T-cell (primary cell): Measurements from ENCODE around the gene C5orf34. TPM values are rescaled to one million over a fixed set of nuclear protein-coding genes. Genes with fewer than 3 reads are reported as not detected.

Source experiments
- ATAC-seq, 4 experiments: fragments of 200-7000 bp in 3 of 4; fragments of 150-1000 bp in 1 of 4; cut with Tn5 transposase; replicated peaks in 1 of 4; 1 replicate in 3 of 4; 2 replicates in 1 of 4; pipeline ENCODE4 v1.10.0; 2021; ENCODE audit warnings: moderate library complexity in 3 of 4, mild to moderate bottlenecking in 2 of 4, moderate number of reproducible peaks in 1 of 4
- CTCF ChIA-PET, 2 donors: fragments of 300-600 bp; sonication (Branson Sonifier 250); formaldehyde crosslinking; loops; one replicate each; lab custom pipeline; 2022; ENCODE audit warnings: antibody characterized with exemption in 2 of 2; lab: Charles Lee
- POLR2A ChIA-PET, 2 donors: fragments of 300-600 bp; sonication (Branson Sonifier 250); formaldehyde crosslinking; loops; one replicate each; lab custom pipeline; 2022; ENCODE audit warnings: antibody characterized with exemption in 2 of 2; lab: Charles Lee
- DNase-seq, 35 experiments: peaks; one replicate each; pipeline versions ENCODE4 v3.0.0 to v3.0.0-alpha.2; 2013 to 2023
- H3K27ac ChIP-seq: one replicate; pipeline ENCODE4 v1.5.1; 2013; ENCODE audit warnings: low read length
- H3K27me3 ChIP-seq, 2 experiments: replicated peaks in 1 of 2; 1 replicate in 1 of 2; 2 replicates in 1 of 2; pipeline versions ENCODE4 v1.6.1 to v1.7.0; 2013; ENCODE audit warnings: low read length in 1 of 2, mixed read lengths in 1 of 2; ENCODE audit not compliant: control insufficient read depth in 2 of 2, insufficient read depth in 2 of 2; ENCODE audit errors: extremely low read depth in 1 of 2
- H3K36me3 ChIP-seq, 2 donors: 1 replicate in 1 of 2; 2 replicates in 1 of 2; pipeline versions ENCODE4 v1.6.1 to v1.7.0; 2013; ENCODE audit warnings: low read length in 1 of 2; ENCODE audit not compliant: control insufficient read depth in 2 of 2, insufficient read depth in 1 of 2; ENCODE audit errors: extremely low read depth in 1 of 2
- H3K4me1 ChIP-seq, 2 experiments: 1 replicate in 1 of 2; 2 replicates in 1 of 2; pipeline versions ENCODE4 v1.6.1 to v1.7.0; 2013; ENCODE audit warnings: low read length in 2 of 2, mixed read lengths in 1 of 2; ENCODE audit not compliant: insufficient read depth in 2 of 2, control insufficient read depth in 1 of 2; ENCODE audit errors: extremely low read depth in 1 of 2
- H3K4me3 ChIP-seq, 2 donors: 1 replicate in 1 of 2; 2 replicates in 1 of 2; pipeline versions ENCODE4 v1.5.1 to v1.7.0; 2013; ENCODE audit warnings: mild to moderate bottlenecking in 2 of 2, low read length in 1 of 2, moderate library complexity in 1 of 2; ENCODE audit not compliant: control insufficient read depth in 1 of 2; ENCODE audit errors: extremely low read depth in 1 of 2
- H3K9me3 ChIP-seq: 2 replicates; pipeline ENCODE4 v1.7.0; 2013
- H3K27ac Mint-ChIP-seq, 2 donors: one replicate each; pipeline ENCODE4 v1.8.0; 2020 to 2021; ENCODE audit warnings: mild to moderate bottlenecking in 2 of 2, mixed read lengths in 2 of 2
- H3K27me3 Mint-ChIP-seq, 2 donors: one replicate each; pipeline ENCODE4 v1.8.0; 2021 to 2022; ENCODE audit warnings: mixed read lengths in 2 of 2
- H3K36me3 Mint-ChIP-seq: one replicate; pipeline ENCODE4 v1.8.0; 2021; ENCODE audit warnings: mixed read lengths
- H3K4me1 Mint-ChIP-seq, 3 donors: one replicate each; pipeline ENCODE4 v1.8.0; 2020 to 2022; ENCODE audit warnings: mixed read lengths in 3 of 3, mild to moderate bottlenecking in 1 of 3
- H3K4me3 Mint-ChIP-seq, 3 donors: one replicate each; pipeline ENCODE4 v1.8.0; 2020 to 2022; ENCODE audit warnings: mild to moderate bottlenecking in 3 of 3, mixed read lengths in 3 of 3, moderate library complexity in 3 of 3
- H3K9me3 Mint-ChIP-seq, 3 donors: one replicate each; pipeline ENCODE4 v1.8.0; 2020 to 2022; ENCODE audit warnings: mixed read lengths in 3 of 3
- WGBS: methylation state at CpG from one replicate; pipeline ENCODE4 v1.1.5; 2013; ENCODE audit warnings: missing lambda C conversion rate; ENCODE audit not compliant: insufficient coverage; 5-methylcytosine and 5-hydroxymethylcytosine counted together
- total RNA-seq, 35 experiments: library from RNA in 6 of 35; stranded (reverse) in 6 of 35; fragments of 120-200 nt in 1 of 35; gene quantifications; one replicate each; pipeline versions ENCODE4 v1.2.1 to v1.2.4 and lab custom pipeline; 2013 to 2026

Gene C5orf34
- total RNA-seq, 5 donors from 2014 or later (not counting 1 experiment from before 2014, with no cell fraction given): 1.0 to 4.2 (median 2.8) TPM

GRCh38 chr5:43486353-43486752, 28.6 kb downstream of the C5orf34 start:
- no peaks in the 10 kb centered on the region for H3K27me3 Mint-ChIP-seq
- no peaks in the 10 kb centered on the region for H3K27me3 ChIP-seq
- peak overlapping the region in 1 of 3 donors; percentile 89 for H3K4me3 Mint-ChIP-seq
- no peak overlapping the region for H3K4me3 ChIP-seq
- H3K9me3 ChIP-seq: no peaks in the 10 kb centered on the region
- POLR2A ChIA-PET: interaction anchor here (0.7 to 1.7 kb wide), 3 partner anchors 13 to 620 kb away, joined by 3 to 7 read pairs (median 3); partner anchors contain the start of gene C5orf34 (in 1 of the 2)
- H3K9me3 Mint-ChIP-seq: no peaks in the 10 kb centered on the region
- peaks cover 7% of the 10 kb centered on the region for H3K36me3 Mint-ChIP-seq
- ATAC-seq (no peak), DNase-seq (no peak)
- H3K27ac ChIP-seq: peak overlapping the region; percentile 93
- no CpG with 5 or more reads among the region's 3 CpGs for WGBS
- peaks cover 39 to 45% (median 45%) of the 10 kb centered on the region in 3 donors for H3K4me1 Mint-ChIP-seq
- CTCF ChIA-PET: interaction anchor here (0.6 to 3.0 kb wide), 4 partner anchors 89 to 365 kb away, joined by 3 to 36 read pairs (median 4); partner anchors contain the start of gene HMGCS1 (in 1 of the 2)
- no peaks in the 10 kb centered on the region for H3K36me3 ChIP-seq
- H3K4me1 ChIP-seq: peaks cover 9 to 25% of the 10 kb centered on the region in 2 experiments
- peak overlapping the region; percentile 100 for H3K27ac Mint-ChIP-seq

GRCh38 chr5:43485406-43485805, 29.5 kb downstream of the C5orf34 start:
- Histone ChIP-seq H3K4me3 (no peak overlapping the region), H3K27me3 (no peaks in the 10 kb centered on the region), H3K27ac (peak overlapping the region; percentile 93), H3K36me3 (no peaks in the 10 kb centered on the region), H3K9me3 (no peaks in the 10 kb centered on the region), H3K4me1 (peaks cover 9 to 25% of the 10 kb centered on the region in 2 experiments)
- Mint-ChIP-seq H3K4me1 (peaks cover 42 to 49% (median 45%) of the 10 kb centered on the region in 3 donors), H3K27ac (peak overlapping the region; percentile 100), H3K36me3 (peaks cover 7% of the 10 kb centered on the region), H3K4me3 (peak overlapping the region in 2 of 3 donors; percentile 22 to 89), H3K9me3 (no peaks in the 10 kb centered on the region), H3K27me3 (no peaks in the 10 kb centered on the region)
- ATAC-seq (no peak), DNase-seq (peak in 3 of 35 experiments; percentile 2 to 27 (median 9))
- no CpG with 5 or more reads among the region's 2 CpGs for WGBS
- ChIA-PET POLR2A (interaction anchor here (0.6 to 3.5 kb wide), 7 partner anchors 30 to 619 kb away, joined by 3 to 78 read pairs (median 5); partner anchors contain the start of genes C5orf34 (in 1 of the 2), HMGCS1 (in 1 of the 2) and ZNF131 (in 1 of the 2)), CTCF (interaction anchor here (0.6 to 3.0 kb wide), 18 partner anchors 10 to 1723 kb away, joined by 3 to 36 read pairs (median 5); partner anchors contain the start of genes C5orf34 (in 1 of the 2), HMGCS1 (in 1 of the 2), NNT (in 1 of the 2) and ZNF131 (in 1 of the 2))

DNA sequence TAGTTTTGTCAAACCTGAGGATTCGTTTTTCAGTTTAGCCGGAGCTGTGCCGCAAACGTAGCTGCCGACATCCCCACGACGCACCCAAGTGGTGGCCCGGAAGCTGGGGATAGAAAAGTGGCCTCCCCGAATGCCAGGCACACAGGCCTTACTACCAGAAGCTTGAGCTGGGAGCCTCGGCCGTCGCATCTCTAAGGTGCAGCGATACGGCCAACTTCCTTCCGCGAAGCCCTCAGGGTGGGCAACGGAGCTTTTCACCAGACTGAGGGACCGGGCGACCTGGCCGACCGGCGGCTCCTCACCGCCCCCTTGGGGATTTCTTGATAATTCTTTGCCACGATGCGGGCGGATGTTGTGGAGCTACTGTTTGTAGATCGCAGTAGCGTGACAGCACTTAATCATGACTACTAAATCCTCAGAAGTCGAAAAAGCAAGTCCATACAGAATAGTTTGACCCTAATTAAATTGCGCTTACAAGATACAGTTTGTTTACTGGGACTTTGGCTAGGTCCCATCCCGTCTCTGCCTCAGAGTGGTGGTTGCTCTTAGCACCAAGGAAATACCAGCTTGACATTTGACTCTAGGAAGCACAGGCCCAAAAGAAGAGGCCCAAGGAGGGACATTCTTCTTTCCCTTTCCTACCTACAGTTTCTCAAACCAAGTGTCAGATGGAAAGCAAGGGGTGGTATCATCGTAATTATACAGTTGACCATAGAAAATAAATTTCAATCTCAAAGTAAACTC, 30.7 kb downstream of the C5orf34 start:
- peak overlapping the region; percentile 93 for H3K27ac ChIP-seq
- H3K4me1 ChIP-seq: peaks cover 9 to 25% of the 10 kb centered on the region in 2 experiments
- Mint-ChIP-seq H3K4me1 (peaks cover 50 to 55% (median 53%) of the 10 kb centered on the region in 3 donors), H3K36me3 (peaks cover 4% of the 10 kb centered on the region), H3K27ac (peak overlapping the region; percentile 100), H3K4me3 (peak overlapping the region; percentile 89 to 99 (median 95)), H3K9me3 (no peaks in the 10 kb centered on the region), H3K27me3 (no peaks in the 10 kb centered on the region)
- H3K36me3 ChIP-seq: no peaks in the 10 kb centered on the region
- H3K27me3 ChIP-seq: no peaks in the 10 kb centered on the region
- peak overlapping the region; percentile 62 to 88 for H3K4me3 ChIP-seq
- H3K9me3 ChIP-seq: no peaks in the 10 kb centered on the region
- CTCF ChIA-PET: interaction anchor here (0.5 to 3.0 kb wide), 53 partner anchors 8 to 575 kb away, joined by 3 to 36 read pairs (median 4); partner anchors contain the start of genes C5orf34 (in 2 of the 2), ZNF131 (in 2 of the 2), HMGCS1 (in 1 of the 2) and NNT (in 1 of the 2)
- POLR2A ChIA-PET: interaction anchor here (0.5 to 3.5 kb wide), 29 partner anchors 30 to 1559 kb away, joined by 3 to 78 read pairs (median 4); partner anchors contain the start of genes C5orf34 (in 2 of the 2), CCL28 (in 1 of the 2), FBXO4 (in 1 of the 2) and HMGCS1 (in 1 of the 2)
- WGBS: 0% methylated on average over 22 of the region's 32 CpGs
- ATAC-seq (peak; percentile 73 to 77 (median 76)), DNase-seq (peak; percentile 75 to 91 (median 82))

GRCh38 chr5:43483298-43484105, 31.4 kb downstream of the C5orf34 start, which contains the start of gene TMEM267:
Gene TMEM267 (minus strand): TSS chr5:43483865. CDS start chr5:43453969, 29,896 bp downstream.
- Histone ChIP-seq H3K4me1 (peaks cover 9 to 25% of the 10 kb centered on the region in 2 experiments), H3K4me3 (peak within 1 kb of the TSS; percentile 62 to 88), H3K27ac (peak within 1 kb of the TSS; percentile 93), H3K9me3 (no peaks in the 10 kb centered on the region), H3K36me3 (no peaks in the 10 kb centered on the region), H3K27me3 (no peaks in the 10 kb centered on the region)
- ATAC-seq (peak; percentile 86 to 91 (median 90)), DNase-seq (peak; percentile 72 to 91 (median 80))
- H3K27ac Mint-ChIP-seq: peak within 1 kb of the TSS; percentile 100
- ChIA-PET POLR2A (interaction anchor here (0.5 to 3.5 kb wide), 26 partner anchors 26 to 1559 kb away, joined by 3 to 78 read pairs (median 4); partner anchors contain the start of genes C5orf34 (in 2 of the 2), CCL28 (in 1 of the 2), FBXO4 (in 1 of the 2) and HMGCS1 (in 1 of the 2)), CTCF (interaction anchor here (0.5 to 3.0 kb wide), 46 partner anchors 8 to 575 kb away, joined by 3 to 36 read pairs (median 4); partner anchors contain the start of genes C5orf34 (in 2 of the 2), ZNF131 (in 2 of the 2), HMGCS1 (in 1 of the 2) and NNT (in 1 of the 2))
- H3K4me3 Mint-ChIP-seq: peak within 1 kb of the TSS; percentile 89 to 99 (median 95)
- no peaks in the 10 kb centered on the region for H3K36me3 Mint-ChIP-seq
- H3K27me3 Mint-ChIP-seq: no peaks in the 10 kb centered on the region
- under 1% methylated on average over 48 of the region's 62 CpGs for WGBS
- peaks cover 52 to 55% (median 53%) of the 10 kb centered on the region in 3 donors for H3K4me1 Mint-ChIP-seq
- no peaks in the 10 kb centered on the region for H3K9me3 Mint-ChIP-seq

DNA sequence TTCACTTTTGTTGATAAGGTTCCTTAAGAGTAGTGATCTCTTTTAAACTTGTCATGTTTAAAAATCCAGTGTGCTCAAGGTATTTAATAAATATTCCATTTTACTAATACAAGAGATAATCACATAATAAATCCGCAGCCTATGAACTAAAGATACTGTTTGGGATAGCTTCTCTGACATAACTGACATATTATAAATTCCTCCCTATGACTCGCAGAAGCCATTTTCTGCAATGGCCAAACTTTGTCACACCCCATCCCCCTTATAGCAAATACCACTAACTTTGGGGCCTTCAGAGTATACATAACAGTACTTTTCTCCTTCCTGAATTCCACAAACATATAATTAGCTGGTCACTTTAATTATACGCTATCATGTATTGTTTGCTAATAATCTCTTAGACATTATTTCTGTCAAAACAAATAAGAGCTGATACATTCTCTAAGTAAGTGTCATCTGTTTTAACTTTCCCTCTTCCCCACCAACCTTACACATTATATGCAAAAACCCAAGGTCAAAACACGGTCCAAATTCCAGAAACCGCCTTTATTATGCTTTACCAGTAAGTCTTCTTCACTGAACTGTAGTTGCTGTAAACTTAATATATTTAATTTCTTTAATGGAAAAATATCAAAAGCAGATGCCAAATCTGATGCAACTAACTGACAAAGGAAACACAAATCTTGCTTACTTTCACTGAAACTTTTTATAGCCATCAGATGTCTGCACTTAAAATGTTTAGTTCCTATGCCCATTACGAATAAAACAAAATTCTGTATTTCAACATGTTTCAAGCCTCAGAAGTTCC, 32.3 kb downstream of the C5orf34 start:
- DNase-seq (no peak), ATAC-seq (no peak)
- H3K27ac Mint-ChIP-seq: peak overlapping the region; percentile 100
- peaks cover 53 to 55% (median 53%) of the 10 kb centered on the region in 3 donors for H3K4me1 Mint-ChIP-seq
- H3K4me3 ChIP-seq: peak overlapping the region; percentile 62 to 88
- CTCF ChIA-PET: interaction anchor here in 1 of 2 donors (2.8 kb wide), 1 partner anchor 120 kb away, joined by 12 read pairs; the partner anchor contains the start of gene NNT
- H3K4me1 ChIP-seq: peaks cover 9 to 25% of the 10 kb centered on the region in 2 experiments
- no peaks in the 10 kb centered on the region for H3K36me3 ChIP-seq
- no peaks in the 10 kb centered on the region for H3K27me3 Mint-ChIP-seq
- POLR2A ChIA-PET: interaction anchor here in 1 of 2 donors (3.5 kb wide), 1 partner anchor 170 kb away, joined by 78 read pairs; the partner anchor contains the start of gene HMGCS1
- H3K9me3 Mint-ChIP-seq: no peaks in the 10 kb centered on the region
- peak overlapping the region; percentile 93 for H3K27ac ChIP-seq
- peaks cover 2% of the 10 kb centered on the region for H3K36me3 Mint-ChIP-seq
- H3K9me3 ChIP-seq: no peaks in the 10 kb centered on the region
- H3K4me3 Mint-ChIP-seq: peak overlapping the region; percentile 89 to 99 (median 95)
- no peaks in the 10 kb centered on the region for H3K27me3 ChIP-seq
- WGBS: 83% methylated on average over 1 of the region's 6 CpGs
